Measurements from ENCODE around the gene TARBP2.

Gene TARBP2

DNA sequence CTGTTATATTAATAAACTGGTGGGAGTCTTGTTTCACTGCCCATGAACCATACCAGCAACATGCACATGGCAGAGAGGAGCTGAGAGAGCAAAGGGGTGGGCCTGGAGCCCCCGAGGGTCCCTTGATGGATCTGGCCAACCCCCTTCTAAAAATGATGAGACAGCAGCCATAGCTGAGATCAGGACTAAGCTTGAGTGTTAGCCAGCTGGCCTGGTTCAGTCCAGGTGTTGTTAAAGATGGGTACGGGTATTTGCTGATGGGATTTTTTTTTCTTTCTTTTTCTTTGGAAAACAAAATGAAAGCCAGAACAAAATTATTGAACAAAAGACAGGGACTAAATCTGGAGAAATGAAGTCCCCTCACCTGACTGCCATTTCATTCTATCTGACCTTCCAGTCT is 33.2 kb upstream of the TARBP2 start:
- Histone ChIP-seq H3K9me3 (ENCODE audit: control insufficient read depth, insufficient read depth, low read length) (no peaks in the 10 kb centered on the region), H3F3A (ENCODE audit: control insufficient read depth, insufficient read depth) (peaks cover 23% of the 10 kb centered on the region; the same call in 1 of the 2 replicates), H3K4me2 (ENCODE audit: low read length) (no peak overlapping the region), H3K79me2 (ENCODE audit: control insufficient read depth, low read length) (peaks cover 82% of the 10 kb centered on the region), H3K36me3 (ENCODE audit: control insufficient read depth, low read length) (peaks cover 98% of the 10 kb centered on the region), H3K27me3 (ENCODE audit: control insufficient read depth, low read length) (no peaks in the 10 kb centered on the region), H3K4me1 (ENCODE audit: control insufficient read depth, low read length) (no peaks in the 10 kb centered on the region), H3K4me3 (ENCODE audit: low read length) (no peak overlapping the region), H3K9me2 (replicated peaks; ENCODE audit: control insufficient read depth, low read length) (no peaks in the 10 kb centered on the region), H3K27ac (ENCODE audit: low read depth, low read length) (no peak overlapping the region), H4K20me1 (ENCODE audit: control insufficient read depth, insufficient read depth, low read depth, low read length) (0 out of 2 replicates have a peak, but pooled peaks cover 3% of the 10 kb centered on the region)
- TF ChIP-seq EZH2phosphoT487 (IDR thresholded peaks at IDR 0.05; ENCODE audit: borderline replicate concordance, low read length): no peak
- TF ChIP-seq, protein P1, sequence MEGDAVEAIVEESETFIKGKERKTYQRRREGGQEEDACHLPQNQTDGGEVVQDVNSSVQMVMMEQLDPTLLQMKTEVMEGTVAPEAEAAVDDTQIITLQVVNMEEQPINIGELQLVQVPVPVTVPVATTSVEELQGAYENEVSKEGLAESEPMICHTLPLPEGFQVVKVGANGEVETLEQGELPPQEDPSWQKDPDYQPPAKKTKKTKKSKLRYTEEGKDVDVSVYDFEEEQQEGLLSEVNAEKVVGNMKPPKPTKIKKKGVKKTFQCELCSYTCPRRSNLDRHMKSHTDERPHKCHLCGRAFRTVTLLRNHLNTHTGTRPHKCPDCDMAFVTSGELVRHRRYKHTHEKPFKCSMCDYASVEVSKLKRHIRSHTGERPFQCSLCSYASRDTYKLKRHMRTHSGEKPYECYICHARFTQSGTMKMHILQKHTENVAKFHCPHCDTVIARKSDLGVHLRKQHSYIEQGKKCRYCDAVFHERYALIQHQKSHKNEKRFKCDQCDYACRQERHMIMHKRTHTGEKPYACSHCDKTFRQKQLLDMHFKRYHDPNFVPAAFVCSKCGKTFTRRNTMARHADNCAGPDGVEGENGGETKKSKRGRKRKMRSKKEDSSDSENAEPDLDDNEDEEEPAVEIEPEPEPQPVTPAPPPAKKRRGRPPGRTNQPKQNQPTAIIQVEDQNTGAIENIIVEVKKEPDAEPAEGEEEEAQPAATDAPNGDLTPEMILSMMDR (IDR thresholded peaks at IDR 0.05; ENCODE audit: low read depth, low read length, poor library complexity, severe bottlenecking): no peak

DNA sequence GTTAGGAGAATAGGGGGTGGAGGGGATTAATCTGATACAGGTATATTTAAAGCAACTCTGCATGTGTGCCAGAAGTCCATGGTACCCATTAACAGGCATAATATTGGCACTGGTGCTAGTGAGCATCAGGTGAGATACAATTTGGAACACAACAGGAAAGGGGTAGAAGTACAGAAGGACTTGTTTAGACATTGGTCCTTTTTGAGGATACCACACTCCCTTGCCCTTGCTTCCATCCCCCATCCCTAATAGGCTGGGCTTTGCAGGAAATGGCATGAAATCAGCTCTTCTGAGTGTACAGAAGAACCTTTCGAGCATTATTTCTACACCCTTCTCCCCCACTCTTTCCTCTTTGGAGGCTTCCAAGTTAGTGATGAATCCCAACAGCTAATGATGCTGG is 32.8 kb upstream of the TARBP2 start:
- Histone ChIP-seq H3F3A (ENCODE audit: control insufficient read depth, insufficient read depth) (peaks cover 25% of the 10 kb centered on the region), H3K4me3 (ENCODE audit: low read length) (no peak overlapping the region), H3K9me3 (ENCODE audit: control insufficient read depth, insufficient read depth, low read length) (no peaks in the 10 kb centered on the region), H3K27me3 (ENCODE audit: control insufficient read depth, low read length) (no peaks in the 10 kb centered on the region), H3K9me2 (replicated peaks; ENCODE audit: control insufficient read depth, low read length) (no peaks in the 10 kb centered on the region), H3K36me3 (ENCODE audit: control insufficient read depth, low read length) (peaks cover 98% of the 10 kb centered on the region), H3K4me2 (ENCODE audit: low read length) (no peak overlapping the region), H3K79me2 (ENCODE audit: control insufficient read depth, low read length) (peaks cover 80% of the 10 kb centered on the region), H4K20me1 (ENCODE audit: control insufficient read depth, insufficient read depth, low read depth, low read length) (0 out of 2 replicates have a peak, but pooled peaks cover 3% of the 10 kb centered on the region), H3K4me1 (ENCODE audit: control insufficient read depth, low read length) (no peaks in the 10 kb centered on the region), H3K27ac (ENCODE audit: low read depth, low read length) (no peak overlapping the region)
- TF ChIP-seq EZH2phosphoT487 (IDR thresholded peaks at IDR 0.05; ENCODE audit: borderline replicate concordance, low read length): no peak
- TF ChIP-seq, protein P1 (IDR thresholded peaks at IDR 0.05; ENCODE audit: low read depth, low read length, poor library complexity, severe bottlenecking): no peak

DNA sequence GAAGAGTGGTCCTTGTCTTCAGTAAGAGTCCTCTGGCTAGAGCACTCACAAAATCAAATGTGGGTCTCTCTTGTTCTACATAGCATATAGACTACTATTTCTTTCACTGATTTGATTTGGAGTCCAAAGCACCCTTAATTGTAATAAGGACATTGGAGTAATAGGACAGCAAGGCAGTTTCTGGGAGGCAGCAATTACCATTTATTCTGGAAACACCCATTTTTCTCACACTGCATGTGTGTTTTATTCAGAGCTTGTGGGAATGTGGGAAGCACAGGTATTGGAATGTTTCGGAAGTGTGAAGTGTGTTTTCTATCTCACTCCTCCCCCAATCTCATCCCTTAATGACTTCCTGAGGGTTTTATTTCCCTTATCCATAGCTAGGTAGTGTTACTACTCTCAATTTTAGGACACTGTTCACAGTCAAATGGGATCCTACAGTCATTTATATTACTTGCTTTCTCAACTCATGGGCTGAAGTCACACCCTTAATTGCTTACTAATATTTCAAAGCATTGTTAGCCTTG is 29.0 kb upstream of the TARBP2 start:
- Histone ChIP-seq H3K27ac (ENCODE audit: low read depth, low read length) (no peak overlapping the region), H3K4me1 (ENCODE audit: control insufficient read depth, low read length) (no peaks in the 10 kb centered on the region), H3K4me2 (ENCODE audit: low read length) (no peak overlapping the region), H3K79me2 (ENCODE audit: control insufficient read depth, low read length) (peaks cover 81% of the 10 kb centered on the region), H3K36me3 (ENCODE audit: control insufficient read depth, low read length) (peaks cover 99% of the 10 kb centered on the region), H3K27me3 (ENCODE audit: control insufficient read depth, low read length) (no peaks in the 10 kb centered on the region), H3K4me3 (ENCODE audit: low read length) (no peak overlapping the region), H4K20me1 (ENCODE audit: control insufficient read depth, insufficient read depth, low read depth, low read length) (0 out of 2 replicates have a peak, but pooled peaks cover 8% of the 10 kb centered on the region), H3K9me2 (replicated peaks; ENCODE audit: control insufficient read depth, low read length) (no peaks in the 10 kb centered on the region), H3F3A (ENCODE audit: control insufficient read depth, insufficient read depth) (peaks cover 56% of the 10 kb centered on the region), H3K9me3 (ENCODE audit: control insufficient read depth, insufficient read depth, low read length) (no peaks in the 10 kb centered on the region)
- TF ChIP-seq, protein P1 (IDR thresholded peaks at IDR 0.05; ENCODE audit: low read depth, low read length, poor library complexity, severe bottlenecking): no peak
- TF ChIP-seq EZH2phosphoT487 (IDR thresholded peaks at IDR 0.05; ENCODE audit: borderline replicate concordance, low read length): no peak

Measured in DOHH2 (cell line).